CD4-positive, alpha-beta T cell (primary cell): ENCODE measurements around the gene IL4R. TPM values are rescaled to one million over a fixed set of nuclear protein-coding genes. Genes with fewer than 3 reads are reported as not detected.

ENCODE experiments used
- ATAC-seq: fragments of 200-7000 bp; cut with Tn5 transposase; one replicate; pipeline ENCODE4 v1.10.0; 2022; ENCODE audit warnings: mild to moderate bottlenecking; ENCODE audit not compliant: poor library complexity
- CTCF ChIA-PET: fragments of 350-600 bp; sonication (Branson Sonifier 250); formaldehyde crosslinking; loops from one replicate; lab custom pipeline; 2021; ENCODE audit warnings: antibody characterized with exemption, inconsistent platforms; lab: Charles Lee
- POLR2A ChIA-PET: fragments of 350-600 bp; sonication (Branson Sonifier 250); formaldehyde crosslinking; loops from one replicate; lab custom pipeline; 2021; ENCODE audit warnings: antibody characterized with exemption, inconsistent platforms; lab: Charles Lee
- DNase-seq, 14 experiments: peaks; one replicate each; pipeline ENCODE4 v3.0.0-alpha.2; 2013 to 2020; ENCODE audit warnings: mixed read lengths in 2 of 14
- H3K27ac ChIP-seq, 2 donors: one replicate each; pipeline versions ENCODE4 v1.5.1 to v1.7.0; 2013; ENCODE audit warnings: low read length in 2 of 2, low read depth in 1 of 2, mild to moderate bottlenecking in 1 of 2
- H3K27me3 ChIP-seq, 2 experiments: 1 replicate in 1 of 2; 2 replicates in 1 of 2; pipeline versions ENCODE4 v1.6.1 to v1.7.0; 2013; ENCODE audit warnings: low read length in 2 of 2, control low read depth in 1 of 2, mild to moderate bottlenecking in 1 of 2, moderate library complexity in 1 of 2; ENCODE audit not compliant: insufficient read depth in 2 of 2, control insufficient read depth in 1 of 2
- H3K36me3 ChIP-seq: one replicate; pipeline ENCODE4 v1.6.1; 2013; ENCODE audit warnings: low read length, control low read depth; ENCODE audit not compliant: insufficient read depth
- H3K4me1 ChIP-seq: one replicate; pipeline ENCODE4 v1.6.1; 2013; ENCODE audit warnings: low read length, control low read depth; ENCODE audit not compliant: insufficient read depth
- H3K4me3 ChIP-seq: one replicate; pipeline ENCODE4 v1.5.1; 2013; ENCODE audit warnings: mild to moderate bottlenecking, low read length, moderate library complexity
- H3K9me3 ChIP-seq, 2 experiments: 1 replicate in 1 of 2; 2 replicates in 1 of 2; pipeline versions ENCODE4 v1.6.1 to v1.7.0; 2013; ENCODE audit warnings: low read length in 2 of 2, mild to moderate bottlenecking in 2 of 2, control low read depth in 1 of 2, moderate library complexity in 1 of 2; ENCODE audit not compliant: control insufficient read depth in 1 of 2, insufficient read depth in 1 of 2
- H3K27ac Mint-ChIP-seq: one replicate; pipeline ENCODE4 v1.8.0; 2020; ENCODE audit warnings: mixed read lengths
- H3K27me3 Mint-ChIP-seq: one replicate; pipeline ENCODE4 v1.8.0; 2021; ENCODE audit warnings: mixed read lengths
- H3K36me3 Mint-ChIP-seq: one replicate; pipeline ENCODE4 v1.8.0; 2021; ENCODE audit warnings: low read depth, mixed read lengths
- H3K4me1 Mint-ChIP-seq: one replicate; pipeline ENCODE4 v1.8.0; 2021; ENCODE audit warnings: low read depth, mixed read lengths
- H3K4me3 Mint-ChIP-seq: one replicate; pipeline ENCODE4 v1.8.0; 2020; ENCODE audit warnings: mild to moderate bottlenecking, mixed read lengths
- H3K9me3 Mint-ChIP-seq: one replicate; pipeline ENCODE4 v1.8.0; 2020; ENCODE audit warnings: mixed read lengths
- CTCF ChIP-seq: fragments of 200-600 bp; IDR thresholded peaks from one replicate; pipeline ENCODE4 v1.8.0; 2022; ENCODE audit warnings: antibody characterized with exemption, mild to moderate bottlenecking
- intact Hi-C, 2 experiments: fragments of 100-400 bp; cut with DNase I in 1 of 2; cut with micrococcal nuclease in 1 of 2; formaldehyde crosslinking; loops; one replicate each; pipeline versions ENCODE4 v1.15.1 to v1.9.0; 2023 to 2025; cut with DNase I, micrococcal nuclease
- total RNA-seq, 174 experiments: library from RNA in 2 of 174; stranded (reverse) in 2 of 174; gene quantifications; one replicate each; pipeline ENCODE4 v1.2.3 and lab custom pipeline; 2021 to 2026

Gene IL4R
- total RNA-seq, 2 experiments from 2014 or later = 145 to 147 TPM

- ATAC-seq (peak; percentile 70), DNase-seq (peak; percentile 20 to 75 (median 52))
- peak overlapping the region; percentile 89 for H3K27ac Mint-ChIP-seq
- Histone ChIP-seq H3K4me1 (peaks cover 88% of the 10 kb centered on the region), H3K4me3 (peak overlapping the region; percentile 91), H3K27me3 (no peaks in the 10 kb centered on the region), H3K36me3 (peaks cover 3% of the 10 kb centered on the region), H3K9me3 (no peaks in the 10 kb centered on the region), H3K27ac (peak overlapping the region; percentile 70 to 94)
- no peaks in the 10 kb centered on the region for H3K27me3 Mint-ChIP-seq
- POLR2A ChIA-PET = interaction anchor here (0.8 to 5.0 kb wide), 15 partner anchors 10 to 145 kb away, joined by 3 to 68 read pairs (median 5); partner anchors contain the start of genes IL21R and KDM8
- no peak for TF ChIP-seq CTCF
- intact Hi-C loops = loop anchor here (1.0 to 5.0 kb wide), 5 partner anchors 46 to 141 kb away; no protein-coding TSS in a partner anchor
- H3K4me3 Mint-ChIP-seq = peak overlapping the region; percentile 86
- peaks cover 56% of the 10 kb centered on the region for H3K36me3 Mint-ChIP-seq
- no peaks in the 10 kb centered on the region for H3K9me3 Mint-ChIP-seq
- CTCF ChIA-PET = interaction anchor here (0.8 to 8.5 kb wide), 11 partner anchors 9 to 149 kb away, joined by 3 to 75 read pairs (median 7); no protein-coding TSS in a partner anchor
- peaks cover 86% of the 10 kb centered on the region for H3K4me1 Mint-ChIP-seq
Observed at GRCh38 chr16:27318392-27319256, 4.8 kb downstream of the IL4R start.

DNA sequence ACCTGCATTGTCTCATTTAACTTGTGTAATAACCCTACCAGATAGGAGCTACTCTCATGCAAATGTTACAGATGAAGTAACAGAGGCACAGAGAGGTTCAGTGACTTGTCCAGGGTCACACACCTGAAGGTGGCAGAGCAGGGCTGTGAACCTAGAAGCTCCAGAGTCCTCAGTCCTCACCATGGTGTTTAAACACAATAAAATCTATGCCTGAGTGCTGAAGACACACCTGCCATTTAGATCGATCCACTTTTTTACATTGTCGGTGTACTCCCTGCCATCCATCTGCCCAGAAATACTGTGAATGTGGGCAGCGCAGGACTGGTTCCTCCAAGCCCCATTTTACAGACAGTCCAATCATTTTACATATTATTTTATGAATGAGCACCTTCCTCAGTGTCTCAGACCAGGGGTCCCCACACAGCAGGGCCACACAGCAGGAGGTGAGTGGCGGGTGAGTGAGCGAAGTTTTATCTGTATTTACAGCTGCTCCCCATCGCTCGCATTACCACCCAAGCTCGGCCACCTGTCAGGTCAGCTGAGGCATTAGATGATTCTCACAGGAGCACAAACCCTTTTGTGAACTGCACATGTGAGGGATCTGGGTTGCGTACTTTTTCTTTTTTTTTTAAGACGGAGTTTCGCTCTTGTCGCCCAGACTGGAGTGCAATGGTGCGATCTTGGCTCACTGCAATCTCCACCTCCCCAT is 5.6 kb downstream of the IL4R start:
- Histone ChIP-seq H3K4me3 (peak overlapping the region; percentile 91), H3K4me1 (peaks cover 93% of the 10 kb centered on the region), H3K27me3 (no peaks in the 10 kb centered on the region), H3K36me3 (peaks cover 7% of the 10 kb centered on the region), H3K27ac (peak overlapping the region; percentile 70 to 94), H3K9me3 (no peaks in the 10 kb centered on the region)
- Mint-ChIP-seq H3K4me1 (peaks cover 91% of the 10 kb centered on the region), H3K27me3 (no peaks in the 10 kb centered on the region), H3K9me3 (no peaks in the 10 kb centered on the region), H3K36me3 (peaks cover 56% of the 10 kb centered on the region), H3K4me3 (peak overlapping the region; percentile 86), H3K27ac (peak overlapping the region; percentile 89)
- no peak for DNase-seq
- ChIA-PET POLR2A (interaction anchor here (0.8 to 5.0 kb wide), 12 partner anchors 9 to 120 kb away, joined by 3 to 68 read pairs (median 6); partner anchors contain the start of genes IL21R and KDM8), CTCF (interaction anchor here (0.9 to 8.5 kb wide), 9 partner anchors 8 to 150 kb away, joined by 3 to 75 read pairs (median 8); no protein-coding TSS in a partner anchor)
- no peak for TF ChIP-seq CTCF
- ATAC-seq = no peak
- intact Hi-C loops = loop anchor here (5.0 kb wide), 4 partner anchors 47 to 142 kb away; no protein-coding TSS in a partner anchor
